NCI-H1930 (cell line): ENCODE data around the gene NUTM1.

Experiments used
- DNase-seq, 2 experiments: peaks; one replicate each; lab custom pipeline; 2025; lab: John Stamatoyannopoulos, UW

Gene NUTM1, protein sequence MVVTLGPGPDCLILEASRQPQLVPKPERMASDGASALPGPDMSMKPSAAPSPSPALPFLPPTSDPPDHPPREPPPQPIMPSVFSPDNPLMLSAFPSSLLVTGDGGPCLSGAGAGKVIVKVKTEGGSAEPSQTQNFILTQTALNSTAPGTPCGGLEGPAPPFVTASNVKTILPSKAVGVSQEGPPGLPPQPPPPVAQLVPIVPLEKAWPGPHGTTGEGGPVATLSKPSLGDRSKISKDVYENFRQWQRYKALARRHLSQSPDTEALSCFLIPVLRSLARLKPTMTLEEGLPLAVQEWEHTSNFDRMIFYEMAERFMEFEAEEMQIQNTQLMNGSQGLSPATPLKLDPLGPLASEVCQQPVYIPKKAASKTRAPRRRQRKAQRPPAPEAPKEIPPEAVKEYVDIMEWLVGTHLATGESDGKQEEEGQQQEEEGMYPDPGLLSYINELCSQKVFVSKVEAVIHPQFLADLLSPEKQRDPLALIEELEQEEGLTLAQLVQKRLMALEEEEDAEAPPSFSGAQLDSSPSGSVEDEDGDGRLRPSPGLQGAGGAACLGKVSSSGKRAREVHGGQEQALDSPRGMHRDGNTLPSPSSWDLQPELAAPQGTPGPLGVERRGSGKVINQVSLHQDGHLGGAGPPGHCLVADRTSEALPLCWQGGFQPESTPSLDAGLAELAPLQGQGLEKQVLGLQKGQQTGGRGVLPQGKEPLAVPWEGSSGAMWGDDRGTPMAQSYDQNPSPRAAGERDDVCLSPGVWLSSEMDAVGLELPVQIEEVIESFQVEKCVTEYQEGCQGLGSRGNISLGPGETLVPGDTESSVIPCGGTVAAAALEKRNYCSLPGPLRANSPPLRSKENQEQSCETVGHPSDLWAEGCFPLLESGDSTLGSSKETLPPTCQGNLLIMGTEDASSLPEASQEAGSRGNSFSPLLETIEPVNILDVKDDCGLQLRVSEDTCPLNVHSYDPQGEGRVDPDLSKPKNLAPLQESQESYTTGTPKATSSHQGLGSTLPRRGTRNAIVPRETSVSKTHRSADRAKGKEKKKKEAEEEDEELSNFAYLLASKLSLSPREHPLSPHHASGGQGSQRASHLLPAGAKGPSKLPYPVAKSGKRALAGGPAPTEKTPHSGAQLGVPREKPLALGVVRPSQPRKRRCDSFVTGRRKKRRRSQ

DNA sequence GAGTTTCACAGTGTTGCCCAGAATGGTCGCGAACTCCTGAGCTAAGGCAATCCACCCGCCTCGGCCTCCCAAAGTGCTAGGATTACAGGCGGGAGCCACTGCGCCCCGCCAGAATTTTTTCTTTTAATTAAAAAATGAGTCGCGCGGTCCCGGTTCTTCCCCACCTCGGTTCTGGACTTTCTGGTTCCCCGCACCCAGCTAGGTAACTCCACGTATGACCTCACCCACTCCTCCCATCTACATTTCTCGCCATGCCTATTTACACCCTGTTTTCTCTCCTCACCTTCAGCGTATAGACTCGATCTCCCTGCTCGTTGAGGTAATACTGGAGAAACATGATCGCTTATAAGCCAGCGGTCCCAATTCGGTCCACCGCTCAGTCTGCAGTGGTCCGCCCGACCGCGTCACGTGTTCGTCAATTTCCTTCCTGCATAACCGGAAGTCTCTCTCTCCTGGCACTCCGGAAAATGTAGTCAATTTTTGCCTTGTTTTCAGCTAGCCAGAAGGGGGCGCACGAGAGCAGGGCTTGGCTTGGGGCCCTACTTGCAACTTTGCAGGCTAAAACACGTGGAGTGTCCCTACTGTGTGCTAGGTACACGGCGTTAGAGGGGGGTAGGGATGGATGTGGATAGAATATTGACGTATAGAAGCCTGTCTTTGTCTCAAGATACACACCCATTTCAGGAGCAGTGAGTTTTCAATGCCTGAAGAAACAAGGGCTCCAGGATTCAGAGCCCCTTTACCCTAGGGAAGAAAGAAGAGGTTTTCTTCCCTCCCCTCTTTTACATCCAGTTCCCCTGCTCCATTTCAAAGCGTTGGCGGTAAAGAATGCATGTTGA, at the start of gene NUTM1, which contains the start of gene NOP10:
Gene NUTM1, plus strand, starts transcription at position 579 of the 839 bp plus-strand sequence. CDS start 382 bp downstream, outside the sequence.
Gene NOP10, minus strand, starts transcription at position 400 of the 839 bp plus-strand sequence. Its CDS starts 63 bp downstream, at position 337.
- peak; percentile 70 to 76 for DNase-seq

DNA sequence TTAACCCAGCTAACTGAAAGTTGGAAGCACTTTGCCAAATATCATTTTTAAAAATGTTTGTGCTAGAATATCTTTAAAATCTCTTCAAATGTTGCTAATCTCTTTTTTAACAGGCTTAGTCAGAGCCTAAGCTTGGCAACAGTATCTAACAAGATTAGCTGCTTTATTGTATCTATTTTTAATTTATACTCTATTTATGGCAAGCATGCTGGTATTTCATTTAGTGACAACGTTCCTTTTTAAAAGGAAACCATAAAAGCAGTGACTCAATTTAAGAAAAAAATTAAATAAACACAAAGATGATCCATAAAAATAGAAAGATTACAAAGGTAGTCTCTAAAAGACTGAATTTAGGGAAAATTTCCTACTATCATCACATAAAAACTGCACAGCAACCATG, 46.1 kb upstream of the NUTM1 start:
- no peak for DNase-seq

DNA sequence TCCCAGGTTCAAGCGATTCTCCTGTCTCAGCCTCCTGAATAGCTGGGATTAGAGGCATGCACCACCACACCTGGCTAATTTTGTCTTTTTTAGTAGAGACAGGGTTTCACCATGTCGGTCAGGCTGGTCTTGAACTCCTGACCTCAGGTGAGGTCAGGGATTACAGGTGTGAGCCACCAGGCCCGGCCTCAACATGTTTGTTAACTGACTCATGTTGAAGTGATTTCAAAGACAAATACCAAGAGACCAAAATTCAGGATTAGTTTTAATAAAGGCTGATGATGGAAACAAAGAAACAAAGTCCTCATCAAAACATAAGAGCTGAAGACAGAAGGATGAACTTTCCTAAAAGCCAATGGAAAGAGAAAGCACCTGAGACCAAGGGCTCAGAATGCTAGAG, 42.1 kb upstream of the NUTM1 start:
- DNase-seq: no peak

DNA sequence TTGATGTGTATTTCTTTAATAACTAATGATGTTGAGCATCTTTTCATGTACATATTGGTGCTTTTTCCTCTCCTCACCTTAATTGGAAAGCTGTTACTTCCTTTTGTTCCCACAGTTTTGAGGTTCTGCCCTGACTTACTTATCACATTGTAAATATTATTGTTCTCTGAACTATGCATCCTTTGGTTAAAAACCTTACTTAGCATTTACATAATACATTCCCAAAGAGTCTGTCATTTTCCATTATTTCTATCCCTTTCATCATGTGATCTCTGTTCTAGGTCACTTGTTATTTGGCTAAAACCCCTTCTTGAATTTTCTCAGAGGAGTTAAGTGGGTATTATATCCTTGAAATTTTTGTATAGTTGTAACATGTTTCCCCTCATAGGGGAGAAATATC, 38.5 kb upstream of the NUTM1 start:
- no peak for DNase-seq

DNA sequence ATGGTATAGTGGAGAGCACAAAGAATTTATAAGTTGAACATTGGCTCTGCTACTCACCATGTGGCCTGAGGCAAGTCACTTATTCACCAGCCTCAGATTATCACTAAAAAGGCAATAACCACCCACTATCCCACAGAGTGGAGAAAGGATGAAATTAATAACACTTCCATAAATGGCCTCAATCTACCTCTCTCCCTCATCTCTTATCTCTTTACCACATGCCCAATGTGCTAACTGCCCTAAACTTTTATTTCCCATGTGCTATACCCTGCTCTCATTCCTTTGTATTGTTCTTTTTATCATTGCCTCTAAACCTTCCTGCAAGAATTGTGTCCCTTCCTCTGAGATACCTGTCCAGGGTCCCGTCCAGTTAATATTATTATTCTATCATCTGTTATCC, 31.6 kb upstream of the NUTM1 start:
- no peak for DNase-seq

DNA sequence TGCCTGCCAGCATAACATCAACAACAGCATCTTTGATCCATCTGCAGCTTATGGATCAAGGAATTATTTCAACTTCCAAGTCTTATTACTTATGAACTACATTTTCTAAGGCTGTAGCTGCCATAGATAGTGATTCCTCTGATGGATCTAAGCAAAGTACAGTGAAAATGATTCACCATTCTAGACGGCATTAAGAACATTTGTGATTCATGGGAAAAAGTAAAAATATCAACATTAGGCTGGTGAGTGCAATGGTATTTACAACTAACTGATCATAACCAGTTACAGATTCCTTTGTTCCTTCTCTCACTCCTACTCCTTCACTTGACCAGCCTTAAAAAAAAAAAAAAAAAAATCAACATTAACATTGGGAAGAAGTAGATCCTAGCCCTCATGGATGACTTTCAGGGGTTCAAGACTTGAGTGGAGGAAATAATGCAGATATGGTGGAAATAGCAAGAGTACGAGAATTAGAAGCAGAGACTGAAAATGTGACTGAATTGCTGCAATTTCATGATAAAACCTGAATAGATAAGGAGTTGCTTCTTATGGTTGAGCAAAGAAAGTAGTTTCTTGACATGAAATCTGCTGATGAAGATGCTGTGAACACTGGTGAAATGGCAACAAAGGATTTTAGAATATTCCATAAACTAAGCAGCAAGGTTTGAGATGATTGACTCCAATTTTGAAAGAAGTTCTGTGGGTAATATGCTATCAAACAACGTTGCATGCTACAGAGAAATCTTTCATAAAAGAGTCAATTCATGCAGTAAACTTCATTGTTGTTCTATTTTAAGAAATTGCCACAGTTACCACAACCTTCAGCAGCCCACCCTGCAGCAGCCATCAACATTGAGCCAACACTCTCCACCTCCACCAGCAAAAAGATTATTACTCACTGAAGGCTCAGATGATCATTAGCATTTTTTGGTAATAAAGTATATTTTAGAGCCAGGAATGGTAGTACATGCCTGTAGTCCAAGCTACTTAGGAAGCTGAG, 28.3 kb upstream of the NUTM1 start:
- no peak for DNase-seq

DNA sequence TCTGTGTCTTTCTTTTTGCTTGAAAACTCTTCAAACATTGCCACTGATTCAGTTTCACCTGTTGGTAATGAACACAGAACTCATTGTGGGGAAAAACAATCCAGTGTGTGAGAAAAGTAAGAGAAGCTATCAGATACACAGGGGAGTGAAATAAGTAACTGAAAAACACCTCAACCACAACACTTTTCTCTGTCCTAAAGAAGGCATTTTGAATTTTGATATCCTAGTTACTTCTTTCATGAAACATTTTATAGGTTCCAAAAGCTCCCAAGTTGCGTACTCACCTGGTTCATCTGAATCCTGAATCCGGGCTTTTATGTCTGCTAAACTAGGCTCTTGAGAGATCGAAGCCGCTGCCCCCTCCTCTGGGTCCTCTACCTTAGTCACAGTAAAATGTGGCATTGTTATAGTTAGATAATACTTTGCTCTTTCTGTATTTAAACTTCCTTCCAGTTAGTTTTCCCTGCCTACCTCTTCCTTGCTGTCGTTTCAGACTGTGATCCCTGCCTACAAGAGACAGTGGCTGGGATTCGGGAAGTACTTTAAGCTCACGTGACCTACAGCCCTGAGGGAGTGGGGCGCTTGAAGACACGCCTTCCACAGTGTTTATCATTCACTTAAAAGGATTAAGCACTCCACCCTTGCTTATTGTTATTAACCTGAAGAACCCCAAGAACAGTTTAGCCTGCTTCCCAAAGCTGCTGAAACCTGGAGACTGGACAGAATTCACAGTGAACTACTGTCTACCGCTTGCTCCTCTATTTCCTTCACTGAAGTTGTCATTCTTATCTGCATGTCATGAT, 24.6 kb upstream of the NUTM1 start:
- no peak for DNase-seq

DNA sequence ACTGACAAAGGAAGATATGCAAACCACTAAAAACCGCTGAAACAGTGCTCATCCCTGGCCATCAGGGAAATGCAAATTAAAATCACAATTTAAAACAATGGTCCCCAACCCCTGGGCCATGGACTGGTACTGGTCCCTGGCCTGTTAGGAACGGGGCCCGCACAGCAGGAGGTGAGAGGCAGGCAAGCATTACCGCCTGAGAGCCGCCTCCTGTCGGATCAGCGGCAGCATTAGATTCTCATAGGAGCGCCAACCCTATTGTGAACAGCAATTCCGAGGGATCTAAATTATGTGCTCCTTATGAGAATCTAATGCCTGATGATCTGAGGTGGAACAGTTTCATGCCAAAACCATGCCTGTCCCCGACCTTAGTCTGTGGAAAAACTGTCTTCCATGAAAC, 19.9 kb upstream of the NUTM1 start:
- no peak for DNase-seq

DNA sequence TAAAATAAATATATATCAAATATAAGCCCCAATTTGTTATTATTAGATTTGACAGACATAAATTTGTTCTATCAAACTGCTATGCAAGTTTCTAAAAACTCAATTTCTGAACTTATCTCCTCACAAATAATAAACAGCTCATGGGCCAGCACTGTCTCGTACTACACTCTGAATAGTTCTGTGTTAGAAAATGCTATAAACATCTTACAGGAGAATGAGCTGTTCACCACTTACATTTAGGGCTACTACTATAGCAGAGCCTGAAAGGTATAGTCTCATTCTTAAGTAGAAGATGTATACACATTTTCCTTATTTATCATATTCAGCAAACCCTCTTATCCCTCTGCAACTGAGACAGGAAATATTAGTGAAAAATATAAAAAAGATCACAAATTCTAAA, 18.2 kb upstream of the NUTM1 start:
- DNase-seq: no peak

DNA sequence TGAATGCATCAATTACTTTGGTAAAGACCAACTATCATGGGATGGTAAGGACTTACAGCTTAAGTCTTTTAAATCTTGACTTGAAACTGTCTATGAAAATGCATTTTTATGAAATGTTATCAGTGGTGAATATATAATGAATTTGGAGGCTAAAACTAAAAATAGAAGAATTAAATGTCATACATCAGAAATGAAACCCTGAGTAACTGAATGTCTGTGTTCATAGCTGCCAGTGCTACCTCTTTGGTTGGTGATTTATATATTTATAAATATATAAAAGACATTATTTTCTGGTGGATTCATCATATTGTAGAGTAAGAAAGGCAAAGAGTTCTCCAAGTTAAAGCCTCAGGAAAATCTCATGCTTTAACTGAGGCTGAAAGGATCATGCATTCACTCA, 17.7 kb upstream of the NUTM1 start:
- no peak for DNase-seq

DNA sequence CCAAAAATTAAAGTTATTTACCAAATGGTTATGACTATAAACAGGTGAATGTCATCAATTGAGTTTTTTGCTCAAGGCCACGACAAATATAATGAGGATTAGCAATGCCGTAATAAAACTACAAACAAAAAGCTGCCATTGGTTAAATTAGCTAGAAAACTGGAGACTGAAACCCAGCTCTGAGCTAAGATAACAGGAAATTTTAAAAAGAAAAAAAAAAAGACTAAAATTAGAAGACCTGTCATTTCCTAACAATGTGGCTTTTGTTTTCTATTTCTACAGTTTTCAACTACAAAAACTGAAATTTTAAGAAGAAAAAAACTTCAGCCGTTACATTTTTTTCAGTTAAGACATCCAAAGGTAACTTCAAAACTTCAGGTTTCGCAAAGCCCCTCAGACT, 15.2 kb upstream of the NUTM1 start:
- DNase-seq: no peak

DNA sequence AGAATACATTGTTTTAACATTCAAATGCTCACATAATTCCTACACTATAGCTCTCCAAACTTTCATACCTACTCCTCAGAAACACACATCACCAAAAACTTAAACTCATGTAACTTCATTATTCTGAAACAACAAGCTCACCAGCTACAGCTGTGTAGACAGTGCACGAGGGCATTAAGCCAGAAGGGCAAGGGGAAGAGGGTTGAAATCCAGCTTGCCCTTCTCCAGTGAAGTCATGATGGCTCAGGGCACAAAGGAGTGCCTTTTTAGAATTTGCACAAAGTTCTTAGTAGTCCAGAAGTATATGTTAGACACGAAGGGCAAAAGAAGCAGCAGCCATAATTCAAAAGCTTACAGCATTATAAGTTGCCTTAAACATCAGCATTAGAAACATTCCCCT, 14.1 kb upstream of the NUTM1 start:
- DNase-seq: no peak

DNA sequence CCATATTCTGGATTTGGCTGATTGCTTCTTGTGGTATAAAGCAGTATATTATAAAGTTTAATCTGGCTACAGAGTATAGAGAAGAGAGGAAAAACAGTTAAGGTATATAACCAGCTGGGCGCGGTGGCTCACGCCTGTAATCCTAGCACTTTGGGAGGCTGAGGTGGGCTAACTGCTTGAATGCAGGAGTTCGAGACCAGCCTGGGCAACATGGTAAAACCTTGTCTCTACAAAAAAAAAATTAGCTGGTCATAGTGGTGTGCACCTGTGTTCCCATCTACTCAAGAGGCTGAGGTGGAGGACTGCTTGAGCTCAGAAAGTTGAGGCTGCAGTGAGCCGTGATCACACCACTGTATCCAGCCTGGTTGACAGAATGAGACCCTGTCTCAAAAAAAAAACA, 12.8 kb upstream of the NUTM1 start:
- no peak for DNase-seq

DNA sequence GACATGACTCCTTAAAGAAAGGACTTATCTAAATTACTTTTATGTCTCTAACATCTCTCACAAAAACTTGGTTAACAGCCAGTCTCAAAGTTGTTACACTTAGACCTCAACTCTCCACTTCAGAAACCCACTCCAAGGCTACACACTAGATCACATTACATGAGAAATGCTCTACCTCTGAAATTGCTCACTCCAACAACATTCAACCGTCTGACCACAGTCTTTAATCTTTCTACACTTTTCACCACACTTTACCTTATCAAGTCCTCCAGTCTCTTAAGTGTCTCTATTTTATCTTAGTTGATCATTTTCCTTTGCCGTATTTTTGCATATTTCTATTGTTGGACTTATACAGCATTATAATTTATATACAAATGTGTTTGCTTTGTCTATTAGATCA, 11.3 kb upstream of the NUTM1 start:
- DNase-seq: no peak

DNA sequence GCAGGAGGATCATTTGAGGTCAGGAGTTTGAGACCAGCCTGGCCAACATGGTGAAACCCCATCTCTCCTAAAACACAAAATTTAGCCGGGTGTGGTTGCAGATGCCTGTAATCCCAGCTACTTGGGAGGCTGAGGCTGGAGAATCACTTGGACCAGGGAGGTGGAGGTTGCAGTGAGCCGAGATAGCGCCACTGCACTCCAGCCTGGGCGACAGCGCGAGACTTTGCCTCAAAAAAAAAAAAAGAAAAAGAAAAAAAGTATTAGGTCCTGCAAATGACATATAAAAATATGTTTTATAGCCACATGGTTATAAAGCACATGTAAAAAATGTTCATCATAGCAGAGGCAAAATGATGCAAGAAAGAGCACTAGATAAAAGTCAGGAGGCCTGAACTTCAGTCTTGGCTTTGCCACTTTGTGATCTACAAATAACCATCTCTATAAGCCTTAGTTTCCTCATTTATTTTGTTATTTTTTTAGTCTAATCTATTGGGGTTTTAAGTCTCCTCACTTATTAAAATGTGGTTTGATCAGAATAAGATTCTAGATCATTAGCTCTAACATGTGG, 10.5 kb upstream of the NUTM1 start:
- DNase-seq: no peak

DNA sequence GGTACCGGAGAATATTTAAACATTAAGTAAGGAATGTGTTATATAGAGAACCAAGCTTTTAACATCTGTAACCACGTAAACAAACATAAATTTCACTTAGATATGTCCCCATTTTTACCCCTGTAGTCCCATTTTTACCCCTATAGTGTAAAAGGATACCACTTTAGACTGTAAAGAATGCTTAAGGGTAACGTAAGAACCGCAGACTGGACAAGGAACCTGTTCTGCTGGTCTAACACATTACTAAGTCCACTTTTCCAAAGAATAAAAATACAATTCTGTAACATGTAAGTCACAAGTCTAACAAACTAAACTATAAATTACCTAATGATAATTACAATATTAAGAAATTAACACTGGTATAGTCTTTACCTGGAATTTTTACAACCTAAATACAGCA, 8.4 kb upstream of the NUTM1 start:
- DNase-seq: no peak

DNA sequence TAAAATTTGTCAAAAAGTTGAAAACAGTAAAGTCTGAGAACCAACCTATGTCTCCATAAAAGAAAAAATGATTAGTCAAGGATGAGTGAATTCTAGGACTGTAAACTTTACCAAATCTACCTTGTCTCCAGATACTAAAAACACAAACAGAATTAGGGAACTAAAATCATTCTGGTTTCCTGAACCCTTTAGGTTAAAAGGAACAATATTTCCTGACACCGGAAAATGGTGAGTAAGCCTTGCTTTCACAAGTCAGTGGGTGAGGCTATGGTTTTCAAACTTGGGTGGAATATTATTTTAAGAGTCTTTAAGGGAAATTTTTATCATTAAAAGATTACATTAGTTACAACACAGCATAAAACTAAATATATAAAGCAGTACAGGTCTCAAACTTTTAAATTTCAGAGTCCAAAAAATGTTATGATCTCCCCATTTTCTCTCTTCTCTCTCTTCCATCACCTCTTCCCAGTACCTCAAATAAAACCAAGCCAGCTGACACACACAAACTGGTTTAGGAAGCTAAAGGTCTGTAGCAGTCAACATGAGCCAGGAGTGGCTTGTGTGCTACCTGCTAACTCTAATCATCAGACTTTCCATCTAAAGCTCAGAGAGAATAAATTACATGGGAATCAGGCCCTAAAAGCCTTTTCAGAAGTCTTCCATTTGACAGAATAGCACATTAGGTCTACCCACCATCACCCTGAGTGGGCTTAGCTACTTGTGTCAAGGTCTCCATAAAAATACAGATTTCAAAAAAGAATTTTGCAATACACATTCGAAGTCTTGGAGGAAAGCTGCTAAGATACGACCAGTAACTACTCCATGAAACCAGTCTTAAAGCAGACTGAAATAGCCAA, 7.7 kb upstream of the NUTM1 start:
- no peak for DNase-seq
